Activated naive CD8-positive, alpha-beta T cell treated with anti-CD3 and anti-CD28 coated beads for 36 hours (primary cell): Measurements from ENCODE around the gene CFHR4. TPM values are rescaled to one million over a fixed set of nuclear protein-coding genes. Genes with fewer than 3 reads are reported as not detected.
"Not testable (repeated sequence)": the region's sequence is repeated elsewhere in the genome, so short reads cannot be mapped to it uniquely, and the experiment has no call there.

Source experiments
- DNase-seq: peaks from one replicate; pipeline ENCODE4 v3.0.0; 2021
- H3K27ac Mint-ChIP-seq: one replicate; pipeline ENCODE4 v1.8.0; 2022; ENCODE audit warnings: mild to moderate bottlenecking, moderate library complexity, mixed read lengths
- H3K27me3 Mint-ChIP-seq: one replicate; pipeline ENCODE4 v1.8.0; 2022; ENCODE audit warnings: mild to moderate bottlenecking, mixed read lengths
- H3K36me3 Mint-ChIP-seq: one replicate; pipeline ENCODE4 v1.8.0; 2021; ENCODE audit warnings: mild to moderate bottlenecking, mixed read lengths
- H3K4me1 Mint-ChIP-seq: one replicate; pipeline ENCODE4 v1.8.0; 2021; ENCODE audit warnings: mixed read lengths
- H3K4me3 Mint-ChIP-seq: one replicate; pipeline ENCODE4 v1.8.0; 2022; ENCODE audit warnings: mild to moderate bottlenecking, moderate library complexity, mixed read lengths
- H3K9me3 Mint-ChIP-seq: one replicate; pipeline ENCODE4 v1.8.0; 2022; ENCODE audit warnings: mixed read lengths
- total RNA-seq, 2 experiments: library from RNA; stranded (reverse); gene quantifications; one replicate each; pipeline ENCODE4 v1.2.3, GENCODE V29; 2021

Gene CFHR4
- total RNA-seq, 2 experiments from 2014 or later = not detected

DNA sequence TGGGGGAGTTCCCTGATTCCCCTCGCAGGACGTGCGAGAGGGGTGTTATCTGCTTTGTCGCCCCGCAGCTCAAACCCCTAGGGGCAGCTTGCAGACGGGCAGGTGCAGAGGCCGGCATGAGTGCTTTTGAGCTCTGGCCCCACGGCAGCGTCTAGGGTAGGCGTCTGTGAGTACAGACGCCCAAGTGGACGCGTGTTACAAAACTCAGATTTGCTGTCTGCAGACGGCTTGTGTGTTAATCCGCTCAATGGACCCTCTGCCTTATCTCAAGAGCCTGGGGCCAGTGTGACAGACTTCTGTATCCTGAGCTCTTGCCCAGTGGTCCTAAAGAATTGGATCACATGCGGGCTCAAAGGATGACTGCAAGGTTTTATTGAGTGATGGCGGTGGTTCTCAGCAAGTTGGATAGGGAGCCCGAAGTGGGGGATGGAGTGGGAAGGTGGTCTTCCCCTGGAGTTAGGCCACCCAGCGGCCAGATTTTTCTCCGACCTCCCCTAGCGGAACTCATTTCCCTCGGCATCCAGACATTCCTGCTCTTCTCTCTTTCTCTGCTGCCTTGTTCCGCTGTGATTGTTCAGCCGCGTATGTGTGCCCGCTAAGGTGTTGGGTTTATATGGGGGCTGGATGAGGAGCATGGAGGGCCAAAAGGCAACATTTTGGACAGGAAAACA, 9.4 kb downstream of the CFHR4 start:
- no peaks in the 10 kb centered on the region for H3K9me3 Mint-ChIP-seq
- H3K27me3 Mint-ChIP-seq = peaks cover 21% of the 10 kb centered on the region
- no peak overlapping the region for H3K4me3 Mint-ChIP-seq
- H3K36me3 Mint-ChIP-seq = no peaks in the 10 kb centered on the region
- H3K27ac Mint-ChIP-seq = no peak overlapping the region
- no peak for DNase-seq
- H3K4me1 Mint-ChIP-seq = no peaks in the 10 kb centered on the region

- no peaks in the 10 kb centered on the region for H3K36me3 Mint-ChIP-seq
- H3K4me1 Mint-ChIP-seq = no peaks in the 10 kb centered on the region
- DNase-seq = no peak
- H3K9me3 Mint-ChIP-seq = no peaks in the 10 kb centered on the region
- H3K27me3 Mint-ChIP-seq = peaks cover 17% of the 10 kb centered on the region
- H3K4me3 Mint-ChIP-seq = no peak overlapping the region
- H3K27ac Mint-ChIP-seq = no peak overlapping the region
Observed at GRCh38 chr1:196902344-196902743, 14.5 kb downstream of the CFHR4 start.

DNA sequence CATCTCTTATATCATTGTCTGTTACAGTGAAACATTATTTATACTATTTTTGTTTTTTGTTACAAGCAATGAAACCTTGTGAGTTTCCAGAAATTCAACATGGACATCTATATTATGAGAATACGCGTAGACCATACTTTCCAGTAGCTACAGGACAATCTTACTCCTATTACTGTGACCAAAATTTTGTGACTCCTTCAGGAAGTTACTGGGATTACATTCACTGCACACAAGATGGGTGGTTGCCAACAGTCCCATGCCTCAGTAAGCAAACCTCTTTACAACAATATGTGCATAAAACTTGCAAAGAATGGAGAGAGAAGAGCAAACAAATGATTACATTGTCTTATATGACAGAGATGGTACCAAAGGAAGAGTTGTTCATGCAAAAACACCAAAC, 22.4 kb downstream of the CFHR4 start:
- no peak for DNase-seq
- no peaks in the 10 kb centered on the region for H3K36me3 Mint-ChIP-seq
- no peaks in the 10 kb centered on the region for H3K4me1 Mint-ChIP-seq
- H3K27ac Mint-ChIP-seq = no peak overlapping the region
- H3K27me3 Mint-ChIP-seq = no peaks in the 10 kb centered on the region
- H3K4me3 Mint-ChIP-seq = no peak overlapping the region
- no peaks in the 10 kb centered on the region for H3K9me3 Mint-ChIP-seq

DNA sequence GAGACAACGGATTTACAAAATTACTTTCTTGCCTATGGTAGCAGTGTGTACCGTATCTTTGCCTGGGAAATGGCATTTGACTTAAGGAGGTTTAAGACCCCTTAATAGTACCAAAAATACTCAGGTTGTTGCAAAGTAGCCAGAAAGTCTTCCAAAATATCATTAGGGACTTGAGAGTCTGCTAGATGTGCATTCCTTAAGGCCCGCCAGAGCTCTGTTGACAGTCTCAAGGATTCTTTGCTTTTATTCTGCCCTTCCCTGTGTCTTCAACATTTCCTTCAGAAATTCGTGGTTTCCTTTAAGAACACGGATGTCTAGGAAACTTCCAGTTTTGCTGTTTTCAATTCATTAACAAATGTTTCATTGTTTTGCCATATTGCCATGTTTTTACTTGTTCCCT, 24.4 kb downstream of the CFHR4 start:
- H3K4me1 Mint-ChIP-seq, H3K4me3 Mint-ChIP-seq, H3K36me3 Mint-ChIP-seq, H3K27ac Mint-ChIP-seq, H3K27me3 Mint-ChIP-seq, DNase-seq, H3K9me3 Mint-ChIP-seq: not testable (repeated sequence)

GRCh38 chr1:196926839-196927238, 39.0 kb downstream of the CFHR4 start:
- not testable (repeated sequence) for H3K27ac Mint-ChIP-seq, DNase-seq, H3K4me1 Mint-ChIP-seq, H3K9me3 Mint-ChIP-seq, H3K4me3 Mint-ChIP-seq, H3K36me3 Mint-ChIP-seq, H3K27me3 Mint-ChIP-seq

- not testable (repeated sequence) for H3K36me3 Mint-ChIP-seq, DNase-seq, H3K27ac Mint-ChIP-seq, H3K4me1 Mint-ChIP-seq, H3K27me3 Mint-ChIP-seq, H3K4me3 Mint-ChIP-seq, H3K9me3 Mint-ChIP-seq
Observed at GRCh38 chr1:196932853-196933252, 45.0 kb downstream of the CFHR4 start.

- DNase-seq = no peak
- no peaks in the 10 kb centered on the region for H3K4me1 Mint-ChIP-seq
- no peaks in the 10 kb centered on the region for H3K27me3 Mint-ChIP-seq
- peaks cover 1% of the 10 kb centered on the region for H3K9me3 Mint-ChIP-seq
- no peak overlapping the region for H3K4me3 Mint-ChIP-seq
- no peaks in the 10 kb centered on the region for H3K36me3 Mint-ChIP-seq
- H3K27ac Mint-ChIP-seq = no peak overlapping the region
Observed at GRCh38 chr1:196933531-196934189, 45.8 kb downstream of the CFHR4 start.

GRCh38 chr1:196941474-196941873, 53.6 kb downstream of the CFHR4 start:
- H3K4me1 Mint-ChIP-seq, DNase-seq, H3K9me3 Mint-ChIP-seq, H3K27ac Mint-ChIP-seq, H3K36me3 Mint-ChIP-seq, H3K4me3 Mint-ChIP-seq, H3K27me3 Mint-ChIP-seq: not testable (repeated sequence)

DNA sequence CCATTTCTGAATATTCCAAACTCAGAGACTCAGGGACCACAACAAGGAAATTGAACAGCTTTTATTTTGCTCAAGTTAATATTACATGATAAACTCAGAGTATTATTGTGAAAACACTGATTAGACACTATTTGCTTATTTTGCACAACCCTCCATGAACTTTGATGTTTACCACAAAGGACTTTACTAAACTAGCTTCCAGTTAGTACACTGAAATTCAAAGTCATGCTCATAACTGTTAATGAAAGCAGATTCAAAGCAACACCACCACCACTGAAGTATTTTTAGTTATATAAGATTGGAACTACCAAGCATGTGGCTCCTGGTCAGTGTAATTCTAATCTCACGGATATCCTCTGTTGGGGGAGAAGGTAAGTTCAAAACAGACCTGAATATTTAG, 55.7 kb downstream of the CFHR4 start, which contains the start of gene CFHR2:
TSS of gene CFHR2 (plus strand) at position 171 of the 400 bp plus-strand sequence. CDS start at position 314, 143 bp downstream.
- H3K27ac Mint-ChIP-seq, H3K4me3 Mint-ChIP-seq, H3K27me3 Mint-ChIP-seq, H3K36me3 Mint-ChIP-seq, H3K9me3 Mint-ChIP-seq, DNase-seq, H3K4me1 Mint-ChIP-seq: not testable (repeated sequence)

- Mint-ChIP-seq H3K27me3 (peaks cover 3% of the 10 kb centered on the region), H3K4me1 (no peaks in the 10 kb centered on the region), H3K9me3 (no peaks in the 10 kb centered on the region), H3K36me3 (no peaks in the 10 kb centered on the region), H3K27ac (no peak overlapping the region), H3K4me3 (no peak overlapping the region)
- no peak for DNase-seq
Observed at GRCh38 chr1:196951711-196952394, 64.0 kb downstream of the CFHR4 start.

GRCh38 chr1:196954778-196955177, 66.9 kb downstream of the CFHR4 start:
- Mint-ChIP-seq H3K36me3 (no peaks in the 10 kb centered on the region), H3K9me3 (no peaks in the 10 kb centered on the region), H3K27ac (no peak overlapping the region), H3K4me3 (no peak overlapping the region), H3K4me1 (no peaks in the 10 kb centered on the region), H3K27me3 (peaks cover 3% of the 10 kb centered on the region)
- no peak for DNase-seq

GRCh38 chr1:196955926-196956325, 68.1 kb downstream of the CFHR4 start:
- H3K9me3 Mint-ChIP-seq = no peaks in the 10 kb centered on the region
- no peak overlapping the region for H3K4me3 Mint-ChIP-seq
- DNase-seq = no peak
- no peak overlapping the region for H3K27ac Mint-ChIP-seq
- no peaks in the 10 kb centered on the region for H3K4me1 Mint-ChIP-seq
- H3K27me3 Mint-ChIP-seq = peaks cover 3% of the 10 kb centered on the region
- H3K36me3 Mint-ChIP-seq = no peaks in the 10 kb centered on the region

- no peak for DNase-seq
- no peaks in the 10 kb centered on the region for H3K4me1 Mint-ChIP-seq
- H3K4me3 Mint-ChIP-seq = no peak overlapping the region
- H3K36me3 Mint-ChIP-seq = no peaks in the 10 kb centered on the region
- no peaks in the 10 kb centered on the region for H3K27me3 Mint-ChIP-seq
- H3K27ac Mint-ChIP-seq = no peak overlapping the region
- H3K9me3 Mint-ChIP-seq = no peaks in the 10 kb centered on the region
Observed at GRCh38 chr1:196960854-196961253, 73.0 kb downstream of the CFHR4 start.
